HEK293 (cell line): ENCODE results near the gene PIP4K2A.

Source experiments
- CTCF ChIA-PET: fragments of 350-600 bp; formaldehyde crosslinking; extraction: SDS; loops from one replicate; lab custom pipeline; 2021; ENCODE audit warnings: antibody characterized with exemption; lab: Yijun Ruan, JAX
- POLR2A ChIA-PET: fragments of 300-600 bp; formaldehyde crosslinking; extraction: SDS; loops from one replicate; lab custom pipeline; 2020; ENCODE audit warnings: antibody characterized with exemption, inconsistent platforms; lab: Yijun Ruan, JAX
- H3K27ac ChIP-seq: fragments of 200-500 bp; sonication (Bioruptor generic); 2 replicates; pipeline ENCODE4 v1.5.1; 2014; ENCODE audit warnings: low read depth, low read length, control low read depth, inconsistent platforms; ENCODE audit errors: extremely low read depth
- H3K36me3 ChIP-seq, 2 experiments: fragments of 200-500 bp in 1 of 2; sonication (Bioruptor generic) in 1 of 2; 1 replicate in 1 of 2; 2 replicates in 1 of 2; pipeline ENCODE4 v1.5.1; 2014 to 2017; ENCODE audit warnings: inconsistent platforms in 2 of 2, low read length in 2 of 2; ENCODE audit not compliant: control insufficient read depth in 2 of 2, insufficient read depth in 1 of 2
- H3K4me1 ChIP-seq: fragments of 200-500 bp; sonication (Bioruptor generic); 2 replicates; pipeline ENCODE4 v1.5.1; 2014; ENCODE audit warnings: mild to moderate bottlenecking, low read length, inconsistent platforms; ENCODE audit not compliant: control insufficient read depth, insufficient read depth
- H3K4me3 ChIP-seq: 2 replicates; pipeline ENCODE4 v1.5.1; 2011; ENCODE audit warnings: low read depth, mild to moderate bottlenecking, control low read depth, low read length, moderate library complexity
- H3K9me3 ChIP-seq: fragments of 200-500 bp; sonication (Bioruptor generic); 2 replicates; pipeline ENCODE4 v1.5.1; 2014; ENCODE audit warnings: low read depth, low read length, inconsistent platforms; ENCODE audit not compliant: control insufficient read depth, insufficient read depth
- KLF8 ChIP-seq: fragments of 450-650 bp; formaldehyde crosslinking; IDR thresholded peaks from 2 replicates; pipeline ENCODE4 v1.5.1; 2016; ENCODE audit warnings: missing biosample characterization, missing genetic modification characterization
- REPIN1 ChIP-seq: fragments of 450-650 bp; formaldehyde crosslinking; IDR thresholded peaks from 2 replicates; pipeline ENCODE4 v1.5.1; 2017; ENCODE audit warnings: missing biosample characterization, missing genetic modification characterization, low read depth
- ZBTB17 ChIP-seq: fragments of 450-650 bp; formaldehyde crosslinking; IDR thresholded peaks from 2 replicates; pipeline ENCODE4 v1.5.1; 2016; ENCODE audit warnings: missing biosample characterization, missing genetic modification characterization
- ZNF121 ChIP-seq: fragments of 450-650 bp; formaldehyde crosslinking; IDR thresholded peaks from 2 replicates; pipeline ENCODE4 v1.5.1; 2016; ENCODE audit warnings: missing biosample characterization, missing genetic modification characterization
- ZNF202 ChIP-seq: fragments of 450-650 bp; formaldehyde crosslinking; IDR thresholded peaks from 2 replicates; pipeline ENCODE4 v1.5.1; 2016; ENCODE audit warnings: missing biosample characterization, missing genetic modification characterization, borderline replicate concordance
- ZNF37A ChIP-seq: fragments of 450-650 bp; IDR thresholded peaks from 2 replicates; pipeline ENCODE4 v1.5.1; 2018; ENCODE audit warnings: missing biosample characterization, missing genetic modification characterization
- ZNF501 ChIP-seq: fragments of 450-650 bp; formaldehyde crosslinking; IDR thresholded peaks from 2 replicates; pipeline ENCODE4 v1.5.1; 2016; ENCODE audit warnings: missing biosample characterization, missing genetic modification characterization
- ZNF514 ChIP-seq: fragments of 450-650 bp; formaldehyde crosslinking; IDR thresholded peaks from 2 replicates; pipeline ENCODE4 v1.5.1; 2016; ENCODE audit warnings: missing biosample characterization, missing genetic modification characterization
- ZNF658 ChIP-seq: fragments of 450-650 bp; formaldehyde crosslinking; IDR thresholded peaks from 2 replicates; pipeline ENCODE4; 2016; ENCODE audit warnings: missing biosample characterization, missing genetic modification characterization
- ZNF692 ChIP-seq: fragments of 450-650 bp; formaldehyde crosslinking; IDR thresholded peaks from 2 replicates; pipeline ENCODE4 v1.5.1; 2016; ENCODE audit warnings: missing biosample characterization, missing genetic modification characterization
- ZNF843 ChIP-seq: fragments of 450-650 bp; formaldehyde crosslinking; IDR thresholded peaks from 2 replicates; pipeline ENCODE4 v1.5.1; 2016; ENCODE audit warnings: missing biosample characterization, missing genetic modification characterization
- ZXDB ChIP-seq: fragments of 450-650 bp; formaldehyde crosslinking; IDR thresholded peaks from 2 replicates; pipeline ENCODE4 v1.5.1; 2016; ENCODE audit warnings: missing biosample characterization, missing genetic modification characterization
- TF ChIP-seq, protein P1 (sequence below): fragments of 450-650 bp; formaldehyde crosslinking; IDR thresholded peaks from 2 replicates; pipeline ENCODE4 v1.5.1; 2016; ENCODE audit warnings: missing biosample characterization, missing genetic modification characterization
- TF ChIP-seq, protein P2 (sequence below): fragments of 450-650 bp; formaldehyde crosslinking; IDR thresholded peaks from 2 replicates; pipeline ENCODE4 v1.5.1; 2016; ENCODE audit warnings: missing biosample characterization, missing genetic modification characterization

The PIP4K2A gene

GRCh38 chr10:22615819-22616499 is 98.4 kb downstream of the PIP4K2A start (continued):
- TF ChIP-seq, protein P1, sequence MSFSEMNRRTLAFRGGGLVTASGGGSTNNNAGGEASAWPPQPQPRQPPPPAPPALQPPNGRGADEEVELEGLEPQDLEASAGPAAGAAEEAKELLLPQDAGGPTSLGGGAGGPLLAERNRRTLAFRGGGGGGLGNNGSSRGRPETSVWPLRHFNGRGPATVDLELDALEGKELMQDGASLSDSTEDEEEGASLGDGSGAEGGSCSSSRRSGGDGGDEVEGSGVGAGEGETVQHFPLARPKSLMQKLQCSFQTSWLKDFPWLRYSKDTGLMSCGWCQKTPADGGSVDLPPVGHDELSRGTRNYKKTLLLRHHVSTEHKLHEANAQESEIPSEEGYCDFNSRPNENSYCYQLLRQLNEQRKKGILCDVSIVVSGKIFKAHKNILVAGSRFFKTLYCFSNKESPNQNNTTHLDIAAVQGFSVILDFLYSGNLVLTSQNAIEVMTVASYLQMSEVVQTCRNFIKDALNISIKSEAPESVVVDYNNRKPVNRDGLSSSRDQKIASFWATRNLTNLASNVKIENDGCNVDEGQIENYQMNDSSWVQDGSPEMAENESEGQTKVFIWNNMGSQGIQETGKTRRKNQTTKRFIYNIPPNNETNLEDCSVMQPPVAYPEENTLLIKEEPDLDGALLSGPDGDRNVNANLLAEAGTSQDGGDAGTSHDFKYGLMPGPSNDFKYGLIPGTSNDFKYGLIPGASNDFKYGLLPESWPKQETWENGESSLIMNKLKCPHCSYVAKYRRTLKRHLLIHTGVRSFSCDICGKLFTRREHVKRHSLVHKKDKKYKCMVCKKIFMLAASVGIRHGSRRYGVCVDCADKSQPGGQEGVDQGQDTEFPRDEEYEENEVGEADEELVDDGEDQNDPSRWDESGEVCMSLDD (tag by site-specific recombination), result 0 out of 2 replicates have a peak, but pooled peaks have one; percentile 51
- TF ChIP-seq ZNF37A (no peak), KLF8 (no peak), ZNF501 (tag by site-specific recombination) (peak; percentile 51; the same call in 1 of the 2 replicates), ZNF692 (no peak)

GRCh38 chr10:22615101-22615500 is 99.3 kb downstream of the PIP4K2A start:
- no peak for TF ChIP-seq ZNF658 (tag by site-specific recombination)
- TF ChIP-seq ZNF202 (tag by site-specific recombination), result no peak
- no peak for TF ChIP-seq ZNF843 (tag by site-specific recombination)
- TF ChIP-seq, protein P2, sequence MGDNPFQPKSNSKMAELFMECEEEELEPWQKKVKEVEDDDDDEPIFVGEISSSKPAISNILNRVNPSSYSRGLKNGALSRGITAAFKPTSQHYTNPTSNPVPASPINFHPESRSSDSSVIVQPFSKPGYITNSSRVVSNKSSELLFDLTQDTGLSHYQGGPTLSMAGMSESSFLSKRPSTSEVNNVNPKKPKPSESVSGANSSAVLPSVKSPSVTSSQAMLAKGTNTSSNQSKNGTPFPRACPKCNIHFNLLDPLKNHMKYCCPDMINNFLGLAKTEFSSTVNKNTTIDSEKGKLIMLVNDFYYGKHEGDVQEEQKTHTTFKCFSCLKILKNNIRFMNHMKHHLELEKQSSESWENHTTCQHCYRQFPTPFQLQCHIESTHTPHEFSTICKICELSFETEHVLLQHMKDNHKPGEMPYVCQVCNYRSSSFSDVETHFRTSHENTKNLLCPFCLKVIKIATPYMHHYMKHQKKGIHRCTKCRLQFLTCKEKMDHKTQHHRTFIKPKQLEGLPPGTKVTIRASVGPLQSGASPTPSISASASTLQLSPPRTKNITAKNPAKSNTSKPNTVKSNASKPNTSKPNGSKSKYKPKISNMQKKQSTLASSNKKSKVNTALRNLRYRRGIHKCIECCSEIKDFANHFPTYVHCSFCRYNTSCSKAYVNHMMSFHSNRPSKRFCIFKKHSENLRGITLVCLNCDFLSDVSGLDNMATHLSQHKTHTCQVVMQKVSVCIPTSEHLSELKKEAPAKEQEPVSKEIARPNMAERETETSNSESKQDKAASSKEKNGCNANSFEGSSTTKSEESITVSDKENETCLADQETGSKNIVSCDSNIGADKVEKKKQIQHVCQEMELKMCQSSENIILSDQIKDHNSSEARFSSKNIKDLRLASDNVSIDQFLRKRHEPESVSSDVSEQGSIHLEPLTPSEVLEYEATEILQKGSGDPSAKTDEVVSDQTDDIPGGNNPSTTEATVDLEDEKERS (tag by site-specific recombination), result no peak
- peak; percentile 43; the same call in 1 of the 2 replicates for TF ChIP-seq ZXDB (tag by site-specific recombination)
- TF ChIP-seq, protein P1 (tag by site-specific recombination), result no peak
- CTCF ChIA-PET, result interaction anchor here (0.5 to 0.6 kb wide), 2 partner anchors 102 to 1537 kb away, joined by 3 to 4 read pairs; no protein-coding TSS in a partner anchor
- Histone ChIP-seq H3K36me3 (no peaks in the 10 kb centered on the region), H3K9me3 (no peaks in the 10 kb centered on the region), H3K4me1 (peaks cover 11% of the 10 kb centered on the region), H3K27ac (no peak overlapping the region), H3K4me3 (no peak overlapping the region)
- POLR2A ChIA-PET, result interaction anchor here (1.1 kb wide), 1 partner anchor 18 kb away, joined by 3 read pairs; no protein-coding TSS in a partner anchor

DNA sequence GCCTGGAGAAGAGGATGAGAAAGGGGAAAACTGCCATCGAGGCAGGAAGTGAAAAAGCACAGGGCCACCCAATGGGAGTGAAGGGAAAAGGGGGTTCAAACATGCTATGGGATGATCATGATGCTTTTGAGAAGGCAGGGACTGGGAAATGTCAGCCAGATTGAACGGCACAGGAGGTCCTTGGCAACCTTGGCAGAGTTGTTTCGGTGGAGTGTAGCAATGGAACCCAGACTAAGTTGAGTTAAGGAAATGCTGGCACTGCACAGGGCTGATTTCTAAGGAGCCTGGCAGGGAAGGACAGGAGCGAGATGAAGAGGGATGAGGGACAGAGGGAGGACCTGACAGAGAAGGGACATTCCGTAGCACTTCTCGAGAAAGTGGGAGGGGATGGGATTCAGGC is 101.4 kb downstream of the PIP4K2A start:
- Histone ChIP-seq H3K36me3 (peaks cover 0 to 9% of the 10 kb centered on the region in 2 experiments; a peak in 2 of 3 replicates), H3K4me3 (no peak overlapping the region), H3K9me3 (no peaks in the 10 kb centered on the region), H3K4me1 (peaks cover 5% of the 10 kb centered on the region), H3K27ac (no peak overlapping the region)
- ChIA-PET POLR2A (no interaction called here), CTCF (no interaction called here)
- TF ChIP-seq ZBTB17 (tag by site-specific recombination), result no peak
- TF ChIP-seq ZNF514 (tag by site-specific recombination), result no peak
- no peak for TF ChIP-seq REPIN1 (tag by site-specific recombination)
- TF ChIP-seq ZNF121, result no peak
